ENCODE results near the gene PYROXD2. TPM values are rescaled to one million over a fixed set of nuclear protein-coding genes. Genes with fewer than 3 reads are reported as not detected.
"Not testable (repeated sequence)": the region's sequence is repeated elsewhere in the genome, so short reads cannot be mapped to it uniquely, and the experiment has no call there.

PYROXD2 gene
- total RNA-seq, 1 donor from 2014 or later, result 2.9 TPM

DNA sequence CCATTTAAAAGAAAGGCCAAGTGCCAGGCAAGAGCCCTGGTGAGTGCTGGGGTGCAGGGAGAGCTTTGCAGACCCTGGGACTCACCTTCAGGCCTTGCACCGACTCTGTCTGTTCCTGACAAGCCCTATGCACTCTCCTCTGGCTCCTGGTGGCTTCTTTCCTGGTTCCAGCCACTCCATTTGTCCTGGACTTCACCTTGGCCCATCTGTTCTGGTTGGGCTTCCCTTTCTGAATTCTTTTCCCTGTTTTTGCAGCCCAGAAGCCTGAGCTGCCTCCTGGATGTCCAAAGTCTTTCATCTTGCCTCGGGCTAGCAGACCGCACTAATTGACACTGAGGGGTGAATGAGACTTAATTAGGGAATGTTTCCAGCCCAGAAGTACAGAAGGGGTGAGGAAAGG is 60.5 kb downstream of the PYROXD2 start:
- Mint-ChIP-seq H3K9me3 (no peaks in the 10 kb centered on the region), H3K4me1 (ENCODE audit: low read depth) (no peaks in the 10 kb centered on the region), H3K36me3 (ENCODE audit: low read depth) (no peaks in the 10 kb centered on the region), H3K27me3 (ENCODE audit: insufficient read depth) (peaks cover 23% of the 10 kb centered on the region), H3K27ac (no peak overlapping the region), H3K4me3 (no peak overlapping the region)
- no peak for DNase-seq (ENCODE audit: low spot score)
- intact Hi-C loops (cut with micrococcal nuclease), result no loop called here

DNA sequence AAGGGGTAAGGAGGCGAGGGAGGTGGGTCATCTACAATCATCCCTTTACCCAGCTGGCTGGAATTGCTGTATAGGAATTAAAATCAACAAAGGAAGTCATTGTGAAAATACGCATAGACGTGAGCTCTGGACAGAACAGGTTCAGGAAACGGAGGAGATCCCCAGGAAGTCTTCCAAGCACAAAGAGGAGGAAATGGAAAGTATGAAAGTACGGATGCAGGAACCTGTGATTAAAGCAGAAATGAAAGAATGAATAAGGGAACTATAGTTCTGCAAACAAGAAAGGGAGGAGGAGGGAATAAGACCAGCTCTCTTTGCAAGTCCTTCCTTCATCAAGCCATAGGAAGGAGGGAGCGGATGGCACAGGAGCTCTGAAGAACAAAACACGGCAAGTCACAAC is 61.8 kb downstream of the PYROXD2 start:
- no peaks in the 10 kb centered on the region for H3K4me1 Mint-ChIP-seq (ENCODE audit: low read depth)
- DNase-seq (ENCODE audit: low spot score), result no peak
- intact Hi-C loops (cut with micrococcal nuclease), result no loop called here
- H3K9me3 Mint-ChIP-seq, result no peaks in the 10 kb centered on the region
- peaks cover 20% of the 10 kb centered on the region for H3K27me3 Mint-ChIP-seq (ENCODE audit: insufficient read depth)
- H3K36me3 Mint-ChIP-seq (ENCODE audit: low read depth), result no peaks in the 10 kb centered on the region
- H3K4me3 Mint-ChIP-seq, result no peak overlapping the region
- H3K27ac Mint-ChIP-seq, result no peak overlapping the region

DNA sequence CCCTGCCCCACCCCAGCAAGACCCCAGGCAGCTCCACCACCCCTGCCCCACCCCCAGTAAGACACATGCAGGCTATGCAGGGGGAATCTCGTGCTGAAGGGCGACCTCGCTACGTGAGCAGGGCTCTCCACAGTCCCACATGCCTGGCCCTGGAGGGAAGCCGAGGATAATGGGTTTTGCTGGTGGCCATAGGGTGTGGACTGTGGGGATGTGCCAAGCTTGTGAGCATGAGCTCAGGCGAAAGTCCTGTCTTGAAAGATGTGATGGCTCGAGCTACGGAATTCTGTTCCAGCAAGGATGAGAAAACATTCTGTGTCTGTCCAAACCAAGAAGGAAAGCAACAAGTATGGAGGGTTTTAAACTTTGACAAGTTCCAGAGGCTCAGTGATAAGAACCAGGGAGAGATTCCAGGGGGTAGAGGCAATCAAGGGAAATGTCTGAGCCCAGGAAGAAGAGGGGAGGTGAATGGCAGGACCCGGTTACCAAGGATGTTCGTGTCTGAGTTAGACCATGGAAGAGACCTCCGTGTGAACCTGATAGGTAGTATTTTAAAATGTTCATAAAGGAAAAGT is 63.1 kb downstream of the PYROXD2 start:
- DNase-seq (ENCODE audit: low spot score), result no peak
- Mint-ChIP-seq H3K9me3 (peaks cover 4% of the 10 kb centered on the region), H3K36me3 (ENCODE audit: low read depth) (no peaks in the 10 kb centered on the region), H3K27me3 (ENCODE audit: insufficient read depth) (peaks cover 18% of the 10 kb centered on the region), H3K27ac (no peak overlapping the region), H3K4me1 (ENCODE audit: low read depth) (no peaks in the 10 kb centered on the region), H3K4me3 (no peak overlapping the region)
- intact Hi-C loops (cut with micrococcal nuclease), result no loop called here

DNA sequence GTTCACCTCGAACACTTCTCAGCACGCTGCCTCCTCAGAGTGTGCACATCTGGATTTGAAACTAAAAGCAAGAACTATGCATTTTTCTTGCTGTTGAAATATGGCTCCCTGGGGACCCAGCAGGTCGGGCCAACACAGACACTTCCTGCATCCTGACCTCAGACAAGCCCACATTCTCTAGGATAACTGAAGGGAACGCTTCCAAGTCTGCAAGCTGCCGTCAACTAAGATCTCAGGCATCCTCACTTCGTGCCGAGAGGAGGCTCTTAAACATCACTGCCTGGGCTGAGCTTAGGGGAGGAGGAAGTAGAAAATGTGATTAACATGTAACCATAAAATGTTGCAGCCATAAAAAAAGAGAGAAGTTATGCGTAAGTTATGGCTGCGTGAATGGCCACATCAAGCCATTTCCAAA is 65.5 kb downstream of the PYROXD2 start:
- Mint-ChIP-seq H3K9me3 (peaks cover 4% of the 10 kb centered on the region), H3K36me3 (ENCODE audit: low read depth) (no peaks in the 10 kb centered on the region), H3K27ac (no peak overlapping the region), H3K4me1 (ENCODE audit: low read depth) (no peaks in the 10 kb centered on the region), H3K4me3 (no peak overlapping the region), H3K27me3 (ENCODE audit: insufficient read depth) (peaks cover 14% of the 10 kb centered on the region)
- intact Hi-C loops (cut with micrococcal nuclease), result no loop called here
- DNase-seq (ENCODE audit: low spot score), result no peak

DNA sequence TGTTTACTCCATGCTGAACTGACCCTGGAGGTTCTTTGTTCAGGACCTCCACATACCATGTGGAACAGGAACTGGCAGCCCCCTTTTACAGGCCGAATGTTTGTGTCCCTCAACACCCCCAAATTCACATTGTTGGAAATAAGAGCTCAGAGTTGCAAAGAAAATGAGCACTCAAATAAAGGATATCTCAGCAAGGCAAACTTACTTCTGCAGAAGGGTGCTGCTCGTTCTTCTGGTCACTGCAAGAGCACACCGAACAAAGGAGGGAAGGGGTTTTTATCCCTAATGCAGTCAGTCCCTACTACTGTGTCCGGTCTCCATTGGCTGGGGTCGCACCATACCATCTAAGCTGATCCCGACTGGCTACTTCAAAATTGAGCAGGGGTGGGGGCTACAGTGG is 68.1 kb downstream of the PYROXD2 start:
- H3K9me3 Mint-ChIP-seq, result peaks cover 4% of the 10 kb centered on the region
- DNase-seq (ENCODE audit: low spot score), result no peak
- no peak overlapping the region for H3K27ac Mint-ChIP-seq
- H3K4me3 Mint-ChIP-seq, result no peak overlapping the region
- peaks cover 7% of the 10 kb centered on the region for H3K27me3 Mint-ChIP-seq (ENCODE audit: insufficient read depth)
- H3K4me1 Mint-ChIP-seq (ENCODE audit: low read depth), result no peaks in the 10 kb centered on the region
- intact Hi-C loops (cut with micrococcal nuclease), result no loop called here
- no peaks in the 10 kb centered on the region for H3K36me3 Mint-ChIP-seq (ENCODE audit: low read depth)

DNA sequence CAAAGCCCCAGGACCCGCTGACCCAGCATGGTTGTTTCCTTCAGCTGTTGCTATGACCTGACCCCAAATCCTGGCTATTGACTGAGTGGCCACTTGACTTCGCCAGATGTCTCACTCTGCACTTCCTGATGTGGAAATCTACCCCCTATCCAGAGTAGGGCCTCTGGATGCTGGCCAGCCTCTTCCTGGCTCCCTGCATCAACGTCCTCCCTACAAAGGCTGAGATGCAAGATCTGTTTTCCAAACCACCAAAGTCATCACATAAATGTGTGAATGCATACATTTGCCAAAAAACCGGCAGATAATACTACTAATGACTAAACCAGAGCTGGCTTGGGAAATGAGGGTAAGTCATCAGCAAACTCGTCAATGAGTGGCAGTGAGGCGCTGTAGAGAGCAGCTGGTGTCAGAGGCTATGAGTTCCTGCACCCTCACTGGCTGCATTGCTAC is 70.4 kb downstream of the PYROXD2 start:
- Mint-ChIP-seq H3K36me3 (ENCODE audit: low read depth) (no peaks in the 10 kb centered on the region), H3K4me3 (no peak overlapping the region), H3K4me1 (ENCODE audit: low read depth) (peaks cover 11% of the 10 kb centered on the region), H3K9me3 (peaks cover 4% of the 10 kb centered on the region), H3K27me3 (ENCODE audit: insufficient read depth) (peaks cover 10% of the 10 kb centered on the region), H3K27ac (no peak overlapping the region)
- no peak for DNase-seq (ENCODE audit: low spot score)
- intact Hi-C loops (cut with micrococcal nuclease), result no loop called here

DNA sequence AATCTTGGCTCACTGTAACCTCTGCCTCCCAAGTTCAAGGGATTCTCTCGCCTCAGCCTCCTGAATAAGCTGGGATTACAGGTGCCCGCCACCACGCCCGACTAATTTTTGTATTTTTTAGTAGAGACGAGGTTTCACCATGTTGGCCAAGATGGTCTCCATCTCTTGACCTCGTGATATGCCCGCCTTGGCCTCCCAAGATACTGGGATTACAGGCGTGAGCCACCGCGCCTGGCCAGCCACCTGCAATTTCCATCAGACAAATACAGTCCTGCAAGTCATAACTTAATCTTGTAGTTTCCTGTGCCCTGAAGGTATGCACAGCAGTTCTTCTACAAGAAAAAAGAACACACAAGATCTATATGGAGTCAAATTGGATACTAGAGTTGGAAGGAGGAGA is 73.3 kb downstream of the PYROXD2 start:
- peaks cover 12% of the 10 kb centered on the region for H3K4me1 Mint-ChIP-seq (ENCODE audit: low read depth)
- H3K9me3 Mint-ChIP-seq; H3K27ac Mint-ChIP-seq; H3K4me3 Mint-ChIP-seq; H3K36me3 Mint-ChIP-seq (ENCODE audit: low read depth); H3K27me3 Mint-ChIP-seq (ENCODE audit: insufficient read depth); DNase-seq (ENCODE audit: low spot score); intact Hi-C loops (cut with micrococcal nuclease): not testable (repeated sequence)

DNA sequence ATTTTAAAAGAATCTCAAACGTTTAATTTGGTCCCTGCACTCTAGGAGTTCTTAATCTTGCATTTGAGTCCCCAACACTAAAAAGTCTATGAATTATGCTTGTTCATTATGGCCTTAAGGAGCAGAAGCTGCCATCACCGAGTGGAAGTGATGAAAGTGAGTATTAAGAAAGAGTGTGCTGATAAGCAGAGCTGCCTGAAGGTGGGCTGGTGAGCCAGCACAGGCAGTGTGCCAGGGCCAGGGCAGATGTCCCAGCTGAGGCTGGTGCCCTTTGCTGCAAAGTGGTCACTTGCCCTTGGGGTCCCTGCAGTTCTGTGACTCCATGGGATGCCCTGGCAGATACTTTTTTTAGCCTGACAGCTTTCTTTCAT is 74.1 kb downstream of the PYROXD2 start:
- Mint-ChIP-seq H3K27ac (no peak overlapping the region), H3K4me1 (ENCODE audit: low read depth) (peaks cover 12% of the 10 kb centered on the region), H3K4me3 (no peak overlapping the region), H3K36me3 (ENCODE audit: low read depth) (no peaks in the 10 kb centered on the region), H3K9me3 (no peaks in the 10 kb centered on the region), H3K27me3 (ENCODE audit: insufficient read depth) (peaks cover 4% of the 10 kb centered on the region)
- intact Hi-C loops (cut with micrococcal nuclease), result no loop called here
- no peak for DNase-seq (ENCODE audit: low spot score)

DNA sequence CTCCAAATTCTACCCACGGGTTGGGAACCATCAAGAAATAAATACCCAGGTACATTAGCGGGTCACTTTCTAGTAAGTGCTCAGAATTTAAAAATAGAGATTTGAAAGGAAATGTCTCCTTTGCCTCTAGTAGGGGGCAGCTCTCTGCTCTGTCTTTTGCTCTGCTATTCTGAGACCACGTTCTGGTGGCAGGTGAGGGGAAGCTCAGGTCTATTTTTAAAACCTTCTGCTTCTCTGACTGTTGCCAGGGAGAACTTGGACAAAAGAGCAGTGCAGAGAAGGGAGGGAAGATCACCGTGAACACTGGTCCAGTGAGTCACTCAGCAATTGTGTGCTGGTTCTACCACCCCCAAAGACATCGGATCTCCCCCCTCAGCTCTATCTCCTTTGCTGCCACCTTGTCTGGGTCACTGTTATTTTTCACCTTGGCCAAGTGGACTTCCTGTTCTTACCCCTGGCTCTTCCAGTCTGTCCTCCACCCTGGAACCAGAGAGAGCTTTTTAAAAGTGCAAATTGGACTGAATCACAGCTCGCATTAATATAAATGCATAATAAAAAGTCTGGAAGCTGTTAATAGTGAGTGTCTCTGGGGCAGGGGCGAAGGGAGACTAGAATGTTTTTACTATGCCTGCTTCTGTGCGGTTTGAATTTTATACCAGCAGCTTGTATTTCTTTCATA is 74.6 kb downstream of the PYROXD2 start:
- Mint-ChIP-seq H3K27me3 (ENCODE audit: insufficient read depth) (peaks cover 4% of the 10 kb centered on the region), H3K4me3 (no peak overlapping the region), H3K4me1 (ENCODE audit: low read depth) (peaks cover 12% of the 10 kb centered on the region), H3K27ac (no peak overlapping the region), H3K36me3 (ENCODE audit: low read depth) (no peaks in the 10 kb centered on the region), H3K9me3 (no peaks in the 10 kb centered on the region)
- no peak for DNase-seq (ENCODE audit: low spot score)
- intact Hi-C loops (cut with micrococcal nuclease), result no loop called here

DNA sequence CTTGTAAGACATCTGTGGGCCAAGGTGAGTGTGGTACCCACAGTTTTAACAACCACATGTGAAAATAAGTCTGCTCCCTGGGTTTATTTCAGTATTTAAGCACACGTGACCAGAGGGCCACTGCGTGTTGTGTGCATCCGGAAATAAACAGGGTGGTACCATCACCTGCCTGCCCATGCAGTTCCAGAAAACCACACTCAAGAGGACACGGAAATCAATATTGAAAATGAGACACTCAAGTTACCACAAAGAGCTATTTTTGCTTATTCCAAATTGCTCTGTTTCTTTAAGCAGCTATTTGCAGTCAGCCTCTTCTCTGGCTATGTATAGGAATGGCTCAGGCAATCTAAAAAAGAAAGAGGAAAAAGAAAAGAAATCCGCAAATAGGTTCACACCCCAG is 75.2 kb downstream of the PYROXD2 start:
- Mint-ChIP-seq H3K36me3 (ENCODE audit: low read depth) (no peaks in the 10 kb centered on the region), H3K4me1 (ENCODE audit: low read depth) (peaks cover 12% of the 10 kb centered on the region), H3K9me3 (no peaks in the 10 kb centered on the region), H3K4me3 (no peak overlapping the region), H3K27ac (no peak overlapping the region), H3K27me3 (ENCODE audit: insufficient read depth) (peaks cover 2% of the 10 kb centered on the region)
- DNase-seq (ENCODE audit: low spot score), result no peak
- intact Hi-C loops (cut with micrococcal nuclease), result no loop called here

DNA sequence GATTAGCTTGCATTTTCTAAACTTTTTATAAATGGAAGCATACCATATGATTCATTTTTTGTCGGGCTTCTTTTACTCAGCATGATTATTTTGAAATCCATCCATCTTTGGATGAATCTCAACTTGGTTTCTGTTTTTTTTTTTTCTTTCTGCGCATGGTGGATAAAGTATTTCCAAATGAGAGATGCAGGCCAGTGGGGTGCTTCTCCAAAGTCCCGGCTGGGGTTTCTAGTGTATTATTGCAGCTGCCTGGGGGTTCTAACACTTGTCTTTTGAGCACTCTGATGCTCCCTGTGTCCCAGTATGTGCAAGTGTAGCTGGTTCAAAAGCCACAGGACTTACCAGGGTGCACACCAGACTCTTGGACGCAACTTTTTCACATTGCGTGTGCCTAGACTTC is 76.1 kb downstream of the PYROXD2 start:
- Mint-ChIP-seq H3K9me3 (no peaks in the 10 kb centered on the region), H3K27ac (no peak overlapping the region), H3K4me3 (no peak overlapping the region), H3K4me1 (ENCODE audit: low read depth) (peaks cover 12% of the 10 kb centered on the region), H3K27me3 (ENCODE audit: insufficient read depth) (peaks cover 3% of the 10 kb centered on the region), H3K36me3 (ENCODE audit: low read depth) (no peaks in the 10 kb centered on the region)
- intact Hi-C loops (cut with micrococcal nuclease), result no loop called here
- DNase-seq (ENCODE audit: low spot score), result no peak

DNA sequence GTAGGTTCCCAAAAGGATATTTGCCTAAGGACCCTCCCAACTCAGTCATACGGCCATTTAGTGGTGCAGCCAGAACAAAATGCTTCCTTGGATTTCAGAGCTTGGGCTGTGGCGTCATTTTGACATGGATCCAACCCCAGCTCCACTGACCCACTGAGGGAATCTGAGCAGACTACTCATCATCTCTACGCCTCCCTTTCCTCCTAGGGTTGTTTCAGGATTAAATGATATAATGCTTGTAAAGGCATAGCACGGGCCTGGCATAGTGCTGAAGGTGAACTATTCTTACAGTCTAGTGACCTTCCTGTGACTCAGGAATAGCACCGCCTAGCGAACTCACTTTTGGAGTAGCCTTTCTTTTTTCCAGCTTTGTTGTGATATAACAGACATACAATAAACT is 76.7 kb downstream of the PYROXD2 start:
- Mint-ChIP-seq H3K4me1 (ENCODE audit: low read depth) (peaks cover 12% of the 10 kb centered on the region), H3K9me3 (no peaks in the 10 kb centered on the region), H3K27ac (no peak overlapping the region), H3K36me3 (ENCODE audit: low read depth) (no peaks in the 10 kb centered on the region), H3K4me3 (no peak overlapping the region), H3K27me3 (ENCODE audit: insufficient read depth) (peaks cover 6% of the 10 kb centered on the region)
- no peak for DNase-seq (ENCODE audit: low spot score)
- intact Hi-C loops (cut with micrococcal nuclease), result no loop called here

DNA sequence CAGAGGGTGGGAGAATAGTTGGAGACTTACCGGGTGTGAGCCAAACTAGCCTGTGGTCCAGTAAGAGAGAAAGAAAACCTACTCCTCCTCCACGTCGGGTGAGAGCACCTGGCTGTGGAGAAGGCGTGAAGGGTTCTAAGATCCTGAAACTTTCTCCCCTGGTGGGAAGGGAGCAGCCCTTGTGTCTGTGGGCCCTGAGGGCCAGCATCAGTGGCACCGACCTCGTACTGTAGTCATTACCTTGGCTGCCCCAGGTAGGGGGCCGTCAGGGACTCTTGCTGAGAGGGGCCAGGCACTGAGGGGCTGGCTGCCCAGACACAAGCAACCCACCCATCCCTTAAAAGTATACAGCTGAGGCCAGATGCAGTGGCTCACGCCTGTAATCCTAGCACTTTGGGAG is 77.5 kb downstream of the PYROXD2 start:
- intact Hi-C loops (cut with micrococcal nuclease), result no loop called here
- Mint-ChIP-seq H3K36me3 (ENCODE audit: low read depth) (no peaks in the 10 kb centered on the region), H3K4me1 (ENCODE audit: low read depth) (peaks cover 12% of the 10 kb centered on the region), H3K9me3 (no peaks in the 10 kb centered on the region), H3K4me3 (no peak overlapping the region), H3K27ac (no peak overlapping the region), H3K27me3 (ENCODE audit: insufficient read depth) (peaks cover 9% of the 10 kb centered on the region)
- DNase-seq (ENCODE audit: low spot score), result no peak

Measured in activated T-helper 1 cell treated with anti-CD3 and anti-CD28 coated beads, Interleukin-12 subunit alpha, Interleukin-12 subunit beta, Interleukin-2, Interleukin-4 antibody, amounts not matched to agents 30 ng/mL and 10 ng/mL and 1 ng/mL, durations not matched to agents 14 hours and 24 hours and 36 hours (primary cell).